HCT116 (cell line): ENCODE measurements around the gene ZBTB7C. TPM values are rescaled to one million over a fixed set of nuclear protein-coding genes. Genes with fewer than 3 reads are reported as not detected.
A peak's percentile ranks its signal among the peaks of the same experiment; 100 is the strongest.

ENCODE experiments used
- ATAC-seq: fragments of 200-7000 bp; cut with Tn5 transposase; 2 replicates; pipeline ENCODE4 v1.9.1; 2020; ENCODE audit warnings: mild to moderate bottlenecking, moderate library complexity
- BruUV-seq: library from RNA; stranded (reverse); fragments of 400-500 nt; replicated peaks from 2 replicates; lab custom pipeline; 2021; lab: Mats Ljungman, UMichigan
- CTCF ChIA-PET: fragments of 300-600 bp; sonication (Branson Sonifier 250); formaldehyde crosslinking; loops from one replicate; lab custom pipeline; 2021; ENCODE audit warnings: antibody characterized with exemption; lab: Charles Lee
- POLR2A ChIA-PET: fragments of 300-600, 350-600 bp; sonication (Branson Sonifier 250); formaldehyde crosslinking; loops from one replicate; lab custom pipeline; 2021; ENCODE audit warnings: antibody characterized with exemption; lab: Charles Lee
- RAD21 ChIA-PET, 2 experiments: fragments of 300-600 bp; sonication (Branson Sonifier 250); formaldehyde crosslinking; loops; one replicate each; lab custom pipeline; 2023; ENCODE audit warnings: low total read pairs in 2 of 2; ENCODE audit not compliant: uncharacterized antibody in 2 of 2, unreplicated experiment in 2 of 2, low non-redundant PET in 1 of 2; lab: Charles Lee
- DNase-seq: peaks from one replicate; pipeline ENCODE4 v3.0.0-alpha.2; 2010; ENCODE audit warnings: low read depth, low spot score
- H2AFZ ChIP-seq: fragments of 200-600 bp; shearing (Covaris generic), sonication (generic); 2 replicates; pipeline ENCODE4 v1.6.1; 2017; ENCODE audit warnings: low read depth, mixed run types, mixed read lengths, antibody characterized with exemption, low read length; ENCODE audit not compliant: poor library complexity, severe bottlenecking
- H3K27ac ChIP-seq: 2 replicates; pipeline ENCODE4 v1.5.1; 2012; ENCODE audit warnings: low read depth, low read length
- H3K27me3 ChIP-seq: fragments of 200-600 bp; sonication (generic); 2 replicates; pipeline ENCODE4 v1.6.1; 2016; ENCODE audit warnings: mixed run types, low read length, mixed read lengths; ENCODE audit not compliant: insufficient read depth
- H3K36me3 ChIP-seq, 2 experiments: fragments of 200-500 bp in 1 of 2; fragments of 200-600 bp in 1 of 2; sonication (Bioruptor generic) in 1 of 2; sonication (generic) in 1 of 2; 2 replicates each; pipeline versions ENCODE4 v1.5.1 to v1.6.1; 2014 to 2016; ENCODE audit warnings: low read length in 2 of 2, inconsistent platforms in 1 of 2, mixed read lengths in 1 of 2, mixed run types in 1 of 2; ENCODE audit not compliant: insufficient read depth in 2 of 2, control insufficient read depth in 1 of 2
- H3K4me1 ChIP-seq, 2 experiments: fragments of 200-600 bp in 1 of 2; sonication (generic) in 1 of 2; 2 replicates each; pipeline versions ENCODE4 v1.5.1 to v1.6.1; 2012 to 2017; ENCODE audit warnings: low read length in 2 of 2, inconsistent platforms in 1 of 2, mild to moderate bottlenecking in 1 of 2, mixed read lengths in 1 of 2, mixed run types in 1 of 2, moderate library complexity in 1 of 2; ENCODE audit not compliant: insufficient read depth in 2 of 2, control insufficient read depth in 1 of 2
- H3K4me2 ChIP-seq: fragments of 200-600 bp; sonication (generic); 2 replicates; pipeline ENCODE4 v1.6.1; 2017; ENCODE audit warnings: mixed run types, low read length, mixed read lengths
- H3K4me3 ChIP-seq, 2 experiments: fragments of 200-600 bp in 1 of 2; sonication (generic) in 1 of 2; replicated peaks in 1 of 2; 2 replicates each; pipeline ENCODE4 v1.5.1; 2011 to 2016; ENCODE audit warnings: low read length in 2 of 2, control low read depth in 1 of 2, low read depth in 1 of 2, mild to moderate bottlenecking in 1 of 2, mixed read lengths in 1 of 2, mixed run types in 1 of 2
- H3K79me2 ChIP-seq: fragments of 200-600 bp; sonication (generic); 2 replicates; pipeline ENCODE4 v1.6.1; 2017; ENCODE audit warnings: mild to moderate bottlenecking, mixed run types, low read length, moderate library complexity, mixed read lengths; ENCODE audit not compliant: insufficient read depth
- H3K9ac ChIP-seq: fragments of 200-600 bp; sonication (generic); 2 replicates; pipeline ENCODE4 v1.6.1; 2016; ENCODE audit warnings: low read length, mixed read lengths
- H3K9me2 ChIP-seq: fragments of 200-600 bp; sonication (generic), shearing (Covaris generic); 2 replicates; pipeline ENCODE4 v1.6.1; 2017; ENCODE audit warnings: mixed run types, mild to moderate bottlenecking, moderate library complexity; ENCODE audit not compliant: insufficient read depth
- H3K9me3 ChIP-seq, 2 experiments: fragments of 200-500 bp in 1 of 2; fragments of 200-600 bp in 1 of 2; sonication (Bioruptor generic) in 1 of 2; sonication (generic) in 1 of 2; 2 replicates each; pipeline ENCODE4 v1.6.1; 2014 to 2017; ENCODE audit warnings: low read length in 2 of 2, mixed read lengths in 2 of 2, inconsistent platforms in 1 of 2, low read depth in 1 of 2, mild to moderate bottlenecking in 1 of 2, mixed run types in 1 of 2, moderate library complexity in 1 of 2; ENCODE audit not compliant: control insufficient read depth in 1 of 2, insufficient read depth in 1 of 2
- H4K20me1 ChIP-seq: fragments of 200-600 bp; sonication (generic), shearing (Covaris generic); 2 replicates; pipeline ENCODE4 v1.6.1; 2017; ENCODE audit warnings: mixed run types, mild to moderate bottlenecking, moderate library complexity; ENCODE audit not compliant: insufficient read depth
- CBX3 ChIP-seq: IDR thresholded peaks from 2 replicates; pipeline ENCODE4 v1.6.1; 2012; ENCODE audit warnings: low read depth
- EGR1 ChIP-seq: IDR thresholded peaks from 2 replicates; pipeline ENCODE4 v1.6.1; 2012; ENCODE audit warnings: low read depth
- EZH2 ChIP-seq: fragments of 200-600 bp; sonication (generic); IDR thresholded peaks from 2 replicates; pipeline ENCODE4 v1.6.1; 2017; ENCODE audit warnings: antibody characterized with exemption, mixed run types
- EZH2phosphoT487 ChIP-seq: fragments of 200-600 bp; IDR thresholded peaks from 2 replicates; pipeline ENCODE4 v1.6.1; 2018; ENCODE audit warnings: antibody characterized with exemption, borderline replicate concordance
- FOSL1 ChIP-seq: IDR thresholded peaks from 2 replicates; pipeline ENCODE4 v1.6.1; 2012; ENCODE audit warnings: low read depth
- JUND ChIP-seq: IDR thresholded peaks from 2 replicates; pipeline ENCODE4 v1.6.1; 2012
- POLR2AphosphoS5 ChIP-seq: IDR thresholded peaks from 2 replicates; pipeline ENCODE4 v1.6.1; 2011; ENCODE audit warnings: mild to moderate bottlenecking, low read depth, low read length, moderate library complexity
- RAD21 ChIP-seq: IDR thresholded peaks from 2 replicates; pipeline ENCODE4 v1.6.1; 2012; ENCODE audit warnings: low read depth, mild to moderate bottlenecking
- SIN3A ChIP-seq: IDR thresholded peaks from 2 replicates; pipeline ENCODE4 v1.6.1; 2012; ENCODE audit warnings: low read depth
- SP1 ChIP-seq: IDR thresholded peaks from 2 replicates; pipeline ENCODE4 v1.6.1; 2012; ENCODE audit warnings: low read depth
- SRF ChIP-seq: IDR thresholded peaks from 2 replicates; pipeline ENCODE4 v1.6.1; 2012; ENCODE audit warnings: low read depth
- ZFX ChIP-seq: fragments of 450-650 bp; IDR thresholded peaks from 2 replicates; pipeline ENCODE4 v1.6.1; 2017
- ZNF274 ChIP-seq: fragments of 200-500 bp; sonication (Bioruptor generic); IDR thresholded peaks from 2 replicates; pipeline ENCODE4 v1.6.1; 2014; ENCODE audit warnings: mild to moderate bottlenecking, low read depth, low read length, inconsistent platforms
- intact Hi-C: fragments of 100-400 bp; cut with micrococcal nuclease; formaldehyde crosslinking; loops from 2 replicates; pipeline ENCODE4 v1.10.0; 2022
- total RNA-seq: library from RNA; stranded (reverse); gene quantifications from one replicate; pipeline ENCODE4 v1.2.1, GENCODE V29; 2021; ENCODE audit not compliant: unreplicated experiment
- TF ChIP-seq, protein P1 (sequence below): IDR thresholded peaks from 2 replicates; pipeline ENCODE4 v1.6.1; 2012
- TF ChIP-seq, protein P2 (sequence below): IDR thresholded peaks from 2 replicates; pipeline ENCODE4 v1.6.1; 2011; ENCODE audit warnings: mild to moderate bottlenecking, low read length, moderate library complexity; ENCODE audit not compliant: insufficient replicate concordance; ENCODE audit errors: extremely low read depth

ZBTB7C gene
- total RNA-seq, 1 experiment from 2014 or later = 0.37 TPM

DNA sequence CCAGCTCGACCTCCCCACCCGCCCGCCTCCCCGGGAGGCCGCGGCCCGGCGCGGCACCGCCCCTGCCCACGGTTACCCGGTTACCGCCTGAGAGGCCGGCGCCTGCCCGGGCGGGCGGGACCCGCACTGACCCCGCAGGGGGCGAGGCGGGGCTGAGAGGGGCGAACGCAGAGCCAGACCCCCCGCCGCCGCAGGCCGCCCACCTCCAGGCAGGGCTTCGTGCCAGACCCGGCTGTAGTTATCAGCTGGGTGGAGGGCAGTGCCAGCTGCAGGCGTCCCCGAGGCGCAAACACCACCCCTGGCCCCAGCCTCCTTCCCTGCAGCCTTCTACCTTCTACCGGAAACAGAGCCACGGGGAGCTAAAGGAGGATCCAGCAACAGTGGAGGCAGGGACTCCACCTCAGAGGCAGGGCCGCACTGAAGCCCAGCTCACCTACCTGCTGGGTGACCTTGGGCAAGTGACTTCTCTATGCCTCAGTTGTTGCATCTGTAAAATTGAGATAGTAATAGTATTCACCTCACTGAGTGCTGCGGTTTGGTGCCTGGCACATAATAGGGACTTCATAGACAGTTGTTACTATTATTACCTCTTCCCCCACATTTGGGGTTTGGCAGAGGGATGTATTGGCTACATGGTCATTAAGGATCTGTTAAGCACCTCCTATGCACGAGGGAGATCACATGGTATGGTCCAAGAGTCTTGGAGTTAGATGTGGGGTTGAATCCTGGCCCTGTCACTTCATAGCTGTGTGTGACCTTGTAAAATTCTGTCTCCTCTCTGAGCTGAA is 247.1 kb downstream of the ZBTB7C start:
- ChIA-PET RAD21 (no interaction called here), CTCF (no interaction called here), POLR2A (no interaction called here)
- H3K36me3 ChIP-seq = no peaks in the 10 kb centered on the region
- H3K27ac ChIP-seq = peak overlapping the region; percentile 41; the same call in 1 of the 2 replicates
- peaks cover 8 to 18% of the 10 kb centered on the region in 2 experiments; a peak in 3 of 4 replicates for H3K4me1 ChIP-seq
- peak overlapping the region; percentile 66 for H3K4me3 ChIP-seq
- peak; percentile 41; the same call in 1 of the 2 replicates for TF ChIP-seq ZFX
- no peak for TF ChIP-seq EGR1
- no peaks in the 10 kb centered on the region for H3K27me3 ChIP-seq
- no peaks in the 10 kb centered on the region for H3K9me2 ChIP-seq
- DNase-seq (no peak), ATAC-seq (peak; percentile 73)
- H2AFZ ChIP-seq = peak overlapping the region; percentile 61
- intact Hi-C loops = no loop called here
- no peaks in the 10 kb centered on the region for H4K20me1 ChIP-seq
- H3K9me3 ChIP-seq = no peaks in the 10 kb centered on the region
- H3K79me2 ChIP-seq = no peaks in the 10 kb centered on the region
- peak overlapping the region; percentile 69 for H3K9ac ChIP-seq
- no TSS peak for BruUV-seq
- peak overlapping the region; percentile 89 for H3K4me2 ChIP-seq

DNA sequence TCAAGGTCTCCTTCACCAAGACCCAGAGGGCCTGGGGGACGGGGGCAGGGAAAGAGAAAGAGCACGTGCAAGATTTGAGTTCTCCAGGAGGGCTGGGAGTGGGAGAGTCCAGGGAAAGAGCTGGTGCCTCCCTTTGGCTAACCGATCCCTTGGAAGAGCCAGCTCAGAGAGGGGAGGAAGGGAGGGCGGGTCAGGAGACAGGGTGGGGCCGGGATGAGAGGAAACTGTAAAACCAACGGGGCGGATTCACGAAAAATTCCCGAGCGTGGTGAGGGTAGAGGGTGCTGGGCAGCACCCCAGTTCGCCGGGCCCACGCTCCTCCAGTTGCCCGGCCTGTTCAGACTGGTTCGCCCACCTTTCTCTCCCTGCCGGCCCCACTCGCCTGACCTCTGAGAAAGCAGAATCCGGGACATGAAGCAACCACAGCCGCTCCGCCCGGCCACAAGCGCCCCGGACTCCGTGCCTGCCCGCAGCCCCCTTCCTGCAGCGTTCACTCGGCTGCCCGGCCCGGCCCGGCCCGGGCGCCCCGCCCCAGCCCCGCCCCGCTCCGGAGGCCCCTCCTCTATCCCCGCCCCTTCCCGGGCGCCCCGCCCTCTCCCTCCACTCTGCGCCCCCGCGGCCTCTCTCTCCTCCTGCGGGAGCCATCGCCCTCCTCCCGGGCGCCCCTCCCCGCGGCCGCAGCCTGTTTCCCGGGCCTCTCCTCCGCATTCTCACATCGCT is 247.8 kb downstream of the ZBTB7C start:
- no peak for DNase-seq
- H3K27ac ChIP-seq = peak overlapping the region; percentile 43; the same call in 1 of the 2 replicates
- intact Hi-C loops = no loop called here

More for the DNA sequence above, 247.8 kb downstream of the ZBTB7C start:
- Histone ChIP-seq H3K4me2 (peak overlapping the region; percentile 89), H3K9me3 (no peaks in the 10 kb centered on the region), H3K9ac (peak overlapping the region; percentile 69), H3K4me1 (peaks cover 8 to 18% of the 10 kb centered on the region in 2 experiments; a peak in 3 of 4 replicates), H3K4me3 (peak overlapping the region; percentile 66), H3K79me2 (no peaks in the 10 kb centered on the region), H3K27me3 (no peaks in the 10 kb centered on the region), H4K20me1 (no peaks in the 10 kb centered on the region), H3K9me2 (no peaks in the 10 kb centered on the region), H3K36me3 (no peaks in the 10 kb centered on the region), H2AFZ (peak overlapping the region; percentile 61)
- ChIA-PET RAD21 (interaction anchor here in 1 of 2 experiments (0.7 kb wide), 1 partner anchor 351 kb away, joined by 3 read pairs; no protein-coding TSS in a partner anchor), CTCF (no interaction called here), POLR2A (interaction anchor here (0.6 kb wide), 1 partner anchor 194 kb away, joined by 3 read pairs; no protein-coding TSS in a partner anchor)
- ATAC-seq = peak; percentile 92
- TF ChIP-seq EGR1 (peak; percentile 45; the same call in 1 of the 2 replicates), ZFX (0 out of 2 replicates have a peak, but pooled peaks have one; percentile 17), JUND (no peak), POLR2AphosphoS5 (peak; percentile 84), SIN3A (no peak), CBX3 (no peak), RAD21 (no peak), ZNF274 (no peak), SRF (no peak), FOSL1 (no peak), SP1 (no peak), EZH2phosphoT487 (no peak), EZH2 (no peak)
- TF ChIP-seq, protein P1, sequence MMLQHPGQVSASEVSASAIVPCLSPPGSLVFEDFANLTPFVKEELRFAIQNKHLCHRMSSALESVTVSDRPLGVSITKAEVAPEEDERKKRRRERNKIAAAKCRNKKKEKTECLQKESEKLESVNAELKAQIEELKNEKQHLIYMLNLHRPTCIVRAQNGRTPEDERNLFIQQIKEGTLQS = no peak
- TF ChIP-seq, protein P2, sequence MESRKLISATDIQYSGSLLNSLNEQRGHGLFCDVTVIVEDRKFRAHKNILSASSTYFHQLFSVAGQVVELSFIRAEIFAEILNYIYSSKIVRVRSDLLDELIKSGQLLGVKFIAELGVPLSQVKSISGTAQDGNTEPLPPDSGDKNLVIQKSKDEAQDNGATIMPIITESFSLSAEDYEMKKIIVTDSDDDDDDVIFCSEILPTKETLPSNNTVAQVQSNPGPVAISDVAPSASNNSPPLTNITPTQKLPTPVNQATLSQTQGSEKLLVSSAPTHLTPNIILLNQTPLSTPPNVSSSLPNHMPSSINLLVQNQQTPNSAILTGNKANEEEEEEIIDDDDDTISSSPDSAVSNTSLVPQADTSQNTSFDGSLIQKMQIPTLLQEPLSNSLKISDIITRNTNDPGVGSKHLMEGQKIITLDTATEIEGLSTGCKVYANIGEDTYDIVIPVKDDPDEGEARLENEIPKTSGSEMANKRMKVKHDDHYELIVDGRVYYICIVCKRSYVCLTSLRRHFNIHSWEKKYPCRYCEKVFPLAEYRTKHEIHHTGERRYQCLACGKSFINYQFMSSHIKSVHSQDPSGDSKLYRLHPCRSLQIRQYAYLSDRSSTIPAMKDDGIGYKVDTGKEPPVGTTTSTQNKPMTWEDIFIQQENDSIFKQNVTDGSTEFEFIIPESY = no peak
- TSS peak; percentile 69 for BruUV-seq
